KMS-11 (cell line): ENCODE measurements around the gene GDF2.

ENCODE experiments used
- H2AFZ ChIP-seq: fragments of 200-600 bp; sonication (generic); 2 replicates; pipeline ENCODE4 v1.6.1; 2016; ENCODE audit warnings: antibody characterized with exemption, mixed run types, low read depth
- H3K27ac ChIP-seq: fragments of 200-600 bp; sonication (generic); 2 replicates; pipeline ENCODE4 v1.6.1; 2016; ENCODE audit warnings: mild to moderate bottlenecking, mixed run types
- H3K27me3 ChIP-seq: fragments of 200-600 bp; sonication (generic); 2 replicates; pipeline ENCODE4 v1.6.1; 2017; ENCODE audit warnings: mild to moderate bottlenecking, low read depth, mixed run types, moderate library complexity; ENCODE audit not compliant: insufficient read depth
- H3K36me3 ChIP-seq: fragments of 200-600 bp; sonication (generic); 2 replicates; pipeline ENCODE4 v1.6.1; 2017; ENCODE audit warnings: mild to moderate bottlenecking, mixed run types; ENCODE audit not compliant: insufficient read depth
- H3K4me1 ChIP-seq: fragments of 200-600 bp; sonication (generic); 2 replicates; pipeline ENCODE4 v1.6.1; 2016; ENCODE audit warnings: mild to moderate bottlenecking, low read depth, mixed run types; ENCODE audit not compliant: poor library complexity, severe bottlenecking
- H3K4me2 ChIP-seq: fragments of 200-600 bp; sonication (generic); 2 replicates; pipeline ENCODE4 v1.7.0; 2016; ENCODE audit warnings: mild to moderate bottlenecking, mixed run types
- H3K4me3 ChIP-seq: fragments of 200-600 bp; sonication (generic); IDR thresholded peaks from 2 replicates; pipeline ENCODE4 v1.6.1; 2017; ENCODE audit warnings: low read depth, low read length, mixed read lengths; ENCODE audit not compliant: insufficient read depth
- H3K79me2 ChIP-seq: fragments of 200-600 bp; sonication (generic); 2 replicates; pipeline ENCODE4 v1.6.1; 2016; ENCODE audit warnings: low read depth, mixed run types; ENCODE audit not compliant: insufficient read depth
- H3K9ac ChIP-seq: fragments of 200-600 bp; sonication (generic); 2 replicates; pipeline ENCODE4 v1.6.1; 2016; ENCODE audit warnings: mild to moderate bottlenecking, mixed run types
- H4K20me1 ChIP-seq: fragments of 200-600 bp; sonication (generic); 2 replicates; pipeline ENCODE4 v1.6.1; 2016; ENCODE audit warnings: mild to moderate bottlenecking, mixed run types; ENCODE audit not compliant: insufficient read depth
- TF ChIP-seq, protein P1 (sequence below): fragments of 200-600 bp; sonication (generic); conservative IDR thresholded peaks from 2 replicates; pipeline ENCODE4 v1.6.1; 2017; ENCODE audit warnings: low read depth, mild to moderate bottlenecking, antibody characterized with exemption, low read length, moderate library complexity, mixed read lengths

Gene GDF2

DNA sequence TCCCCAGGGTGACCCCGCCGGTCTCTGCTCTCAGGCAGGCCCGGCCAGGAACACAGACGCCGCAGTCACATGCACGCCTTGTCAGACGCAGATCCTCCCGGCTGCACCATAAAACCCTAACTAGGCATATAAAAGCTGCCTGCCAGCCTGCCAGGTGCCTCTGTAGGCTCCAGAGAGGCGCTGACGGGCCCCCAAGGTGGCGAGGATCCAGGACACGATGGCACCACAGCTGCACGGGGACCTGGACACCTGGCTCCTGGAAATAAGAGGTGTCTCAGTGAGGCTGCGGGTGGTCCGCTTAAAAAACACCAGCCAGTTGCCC, 44.1 kb upstream of the GDF2 start:
- TF ChIP-seq, protein P1, sequence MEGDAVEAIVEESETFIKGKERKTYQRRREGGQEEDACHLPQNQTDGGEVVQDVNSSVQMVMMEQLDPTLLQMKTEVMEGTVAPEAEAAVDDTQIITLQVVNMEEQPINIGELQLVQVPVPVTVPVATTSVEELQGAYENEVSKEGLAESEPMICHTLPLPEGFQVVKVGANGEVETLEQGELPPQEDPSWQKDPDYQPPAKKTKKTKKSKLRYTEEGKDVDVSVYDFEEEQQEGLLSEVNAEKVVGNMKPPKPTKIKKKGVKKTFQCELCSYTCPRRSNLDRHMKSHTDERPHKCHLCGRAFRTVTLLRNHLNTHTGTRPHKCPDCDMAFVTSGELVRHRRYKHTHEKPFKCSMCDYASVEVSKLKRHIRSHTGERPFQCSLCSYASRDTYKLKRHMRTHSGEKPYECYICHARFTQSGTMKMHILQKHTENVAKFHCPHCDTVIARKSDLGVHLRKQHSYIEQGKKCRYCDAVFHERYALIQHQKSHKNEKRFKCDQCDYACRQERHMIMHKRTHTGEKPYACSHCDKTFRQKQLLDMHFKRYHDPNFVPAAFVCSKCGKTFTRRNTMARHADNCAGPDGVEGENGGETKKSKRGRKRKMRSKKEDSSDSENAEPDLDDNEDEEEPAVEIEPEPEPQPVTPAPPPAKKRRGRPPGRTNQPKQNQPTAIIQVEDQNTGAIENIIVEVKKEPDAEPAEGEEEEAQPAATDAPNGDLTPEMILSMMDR, result no peak
- H4K20me1 ChIP-seq, result no peaks in the 10 kb centered on the region
- no peak overlapping the region for H3K27ac ChIP-seq
- H3K79me2 ChIP-seq, result no peaks in the 10 kb centered on the region
- H3K27me3 ChIP-seq, result no peaks in the 10 kb centered on the region
- no peak overlapping the region for H3K9ac ChIP-seq
- no peak overlapping the region for H3K4me2 ChIP-seq
- no peaks in the 10 kb centered on the region for H3K36me3 ChIP-seq
- no peak overlapping the region for H2AFZ ChIP-seq
- H3K4me3 ChIP-seq, result no peak overlapping the region
- no peaks in the 10 kb centered on the region for H3K4me1 ChIP-seq

DNA sequence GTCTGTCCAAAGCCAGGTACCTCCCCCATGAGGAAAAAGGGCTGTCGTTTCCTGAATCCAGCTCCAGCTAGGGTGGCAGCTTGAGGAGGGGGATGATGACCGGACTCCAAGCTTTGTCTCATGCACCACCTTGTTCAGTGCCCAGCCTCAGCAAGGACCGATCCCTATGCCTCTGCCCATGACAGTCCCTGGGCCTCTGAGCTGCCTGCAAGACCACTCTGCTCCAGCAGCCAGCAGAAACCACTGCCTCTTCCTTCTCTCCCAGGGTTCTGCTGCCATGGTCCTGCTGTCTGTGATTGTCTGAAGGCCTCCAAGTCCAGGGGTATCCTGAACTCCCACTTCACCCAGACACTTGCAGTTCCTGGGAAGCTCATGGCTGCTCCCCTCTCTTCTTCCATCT, 43.5 kb upstream of the GDF2 start:
- TF ChIP-seq, protein P1, result no peak
- Histone ChIP-seq H3K4me3 (no peak overlapping the region), H3K4me2 (no peak overlapping the region), H3K9ac (no peak overlapping the region), H3K36me3 (no peaks in the 10 kb centered on the region), H3K79me2 (no peaks in the 10 kb centered on the region), H3K4me1 (no peaks in the 10 kb centered on the region), H3K27ac (no peak overlapping the region), H2AFZ (no peak overlapping the region), H3K27me3 (no peaks in the 10 kb centered on the region), H4K20me1 (no peaks in the 10 kb centered on the region)

DNA sequence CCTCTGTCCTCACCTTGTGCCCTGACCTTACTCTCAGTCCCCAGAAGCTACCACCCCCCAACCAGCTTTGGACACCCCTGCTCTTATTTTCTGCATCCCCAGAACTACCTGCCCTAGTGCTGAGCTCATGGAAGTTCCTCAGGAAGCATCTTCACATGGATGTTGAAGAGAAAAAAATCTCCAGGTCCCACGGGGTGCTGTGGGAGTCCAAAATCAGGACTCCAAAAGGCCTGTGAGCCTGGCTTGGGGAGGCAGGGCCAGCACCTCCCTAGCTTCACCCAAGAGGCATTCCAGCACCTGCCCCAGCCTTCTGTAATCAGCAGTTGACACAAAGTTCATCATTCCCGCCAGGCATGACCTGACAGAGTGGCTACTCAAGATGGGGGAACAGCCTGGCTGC, 43.0 kb upstream of the GDF2 start:
- Histone ChIP-seq H3K27ac (no peak overlapping the region), H2AFZ (no peak overlapping the region), H3K79me2 (no peaks in the 10 kb centered on the region), H4K20me1 (no peaks in the 10 kb centered on the region), H3K4me2 (no peak overlapping the region), H3K4me3 (no peak overlapping the region), H3K4me1 (no peaks in the 10 kb centered on the region), H3K36me3 (no peaks in the 10 kb centered on the region), H3K27me3 (no peaks in the 10 kb centered on the region), H3K9ac (no peak overlapping the region)
- TF ChIP-seq, protein P1, result no peak

DNA sequence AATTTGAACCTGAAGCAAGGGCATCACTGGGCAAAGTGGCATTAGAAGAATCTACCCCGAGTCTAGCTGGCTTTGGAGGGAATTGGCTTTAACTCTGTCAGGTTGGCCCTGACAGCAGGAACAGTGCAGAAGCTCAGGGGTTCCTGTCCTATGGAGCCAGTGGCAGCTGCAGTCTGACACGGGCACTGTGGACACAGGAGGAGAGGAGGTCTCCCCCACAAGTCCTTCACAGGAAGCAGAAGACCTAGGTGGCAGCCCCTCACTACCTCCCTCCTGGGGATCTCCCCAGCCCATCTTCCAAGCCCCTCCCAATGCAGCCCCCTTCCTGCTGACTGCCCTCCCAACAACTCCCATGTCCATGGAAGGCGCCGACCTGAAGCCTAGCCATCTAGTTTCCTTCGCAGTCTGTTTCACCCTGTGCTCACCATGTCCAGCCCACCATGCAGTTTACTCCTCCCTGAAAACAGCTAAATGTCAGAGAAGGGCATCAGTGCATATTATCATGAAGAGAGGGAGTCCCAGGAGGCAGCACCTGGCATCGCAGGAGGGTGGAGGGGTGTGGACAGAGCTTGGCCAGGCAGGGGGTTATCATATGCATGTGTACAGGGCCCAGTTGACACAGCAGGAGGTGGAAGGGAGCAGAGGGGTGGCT, 40.1 kb upstream of the GDF2 start:
- Histone ChIP-seq H3K4me2 (no peak overlapping the region), H3K27me3 (no peaks in the 10 kb centered on the region), H3K9ac (no peak overlapping the region), H3K36me3 (no peaks in the 10 kb centered on the region), H2AFZ (no peak overlapping the region), H4K20me1 (no peaks in the 10 kb centered on the region), H3K4me1 (no peaks in the 10 kb centered on the region), H3K79me2 (no peaks in the 10 kb centered on the region), H3K4me3 (no peak overlapping the region), H3K27ac (no peak overlapping the region)
- TF ChIP-seq, protein P1, result no peak

DNA sequence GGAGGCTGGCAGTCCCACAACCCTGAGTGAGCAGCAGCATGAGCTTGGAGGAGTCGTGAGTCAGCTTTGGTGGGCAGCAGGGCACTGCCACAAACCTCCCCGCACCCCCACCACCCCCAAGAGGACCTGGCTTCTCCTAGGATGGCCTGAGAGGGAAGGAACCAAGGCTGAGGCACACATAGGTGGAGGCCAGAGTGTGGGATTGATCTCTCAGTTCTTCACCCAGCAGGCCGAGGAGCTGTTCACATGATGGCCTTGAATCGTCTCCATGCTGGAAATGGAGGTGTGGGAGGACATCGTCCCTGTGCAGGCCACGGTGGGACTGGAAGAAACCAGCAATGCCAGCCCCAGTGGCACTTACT, 39.6 kb upstream of the GDF2 start:
- no peak overlapping the region for H3K4me2 ChIP-seq
- no peaks in the 10 kb centered on the region for H3K36me3 ChIP-seq
- no peak overlapping the region for H3K9ac ChIP-seq
- H3K4me3 ChIP-seq, result no peak overlapping the region
- H4K20me1 ChIP-seq, result no peaks in the 10 kb centered on the region
- no peaks in the 10 kb centered on the region for H3K27me3 ChIP-seq
- TF ChIP-seq, protein P1, result no peak
- H3K79me2 ChIP-seq, result no peaks in the 10 kb centered on the region
- no peaks in the 10 kb centered on the region for H3K4me1 ChIP-seq
- no peak overlapping the region for H2AFZ ChIP-seq
- H3K27ac ChIP-seq, result no peak overlapping the region
